HG02798 (cell line): ENCODE results near the gene TOR1B.

Source experiments
- ATAC-seq: cut with Tn5 transposase; IDR thresholded peaks from one replicate; pipeline ENCODE4 v1.9.1; 2021; ENCODE audit warnings: mild to moderate bottlenecking; ENCODE audit not compliant: unreplicated experiment, poor library complexity

The TOR1B gene

GRCh38 chr9:129838707-129839259 is 35.8 kb downstream of the TOR1B start:
- no peak for ATAC-seq

DNA sequence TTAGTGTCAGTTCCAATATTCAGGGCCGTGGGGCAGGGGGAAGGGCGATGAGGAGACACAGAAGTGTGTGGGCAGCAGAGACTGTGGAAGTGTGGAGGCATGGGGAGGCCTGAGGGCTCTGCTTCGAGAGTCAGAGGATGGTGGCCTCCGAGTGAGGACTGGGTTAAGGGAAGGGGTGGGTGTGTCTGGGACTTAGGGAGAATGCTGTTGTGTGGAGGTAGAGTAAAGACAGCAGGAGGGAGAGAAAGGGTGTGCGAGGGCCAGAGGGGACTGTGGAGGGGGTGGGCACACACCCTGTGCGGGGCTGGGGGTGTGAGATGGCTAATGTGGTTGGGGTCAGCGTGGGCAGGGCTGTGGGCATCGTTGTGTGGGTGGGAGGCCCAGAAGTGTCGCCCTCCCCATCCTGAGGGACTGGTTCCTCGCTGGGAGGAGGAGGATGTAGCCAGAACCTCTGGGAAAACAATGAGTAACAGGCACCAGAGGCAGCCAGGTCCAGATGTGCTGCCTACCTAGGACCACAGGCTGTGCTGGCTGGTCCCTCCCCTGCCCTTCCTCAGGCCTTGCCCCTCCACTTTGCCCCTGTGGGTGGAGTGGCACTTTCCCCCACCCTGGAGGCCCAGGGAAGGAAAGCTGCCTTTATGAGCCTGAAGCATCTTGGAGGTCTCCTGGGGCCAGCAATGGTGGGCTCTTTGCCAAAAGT is 36.5 kb downstream of the TOR1B start:
- ATAC-seq, result no peak

GRCh38 chr9:129840034-129840433 is 37.0 kb downstream of the TOR1B start:
- ATAC-seq, result no peak

DNA sequence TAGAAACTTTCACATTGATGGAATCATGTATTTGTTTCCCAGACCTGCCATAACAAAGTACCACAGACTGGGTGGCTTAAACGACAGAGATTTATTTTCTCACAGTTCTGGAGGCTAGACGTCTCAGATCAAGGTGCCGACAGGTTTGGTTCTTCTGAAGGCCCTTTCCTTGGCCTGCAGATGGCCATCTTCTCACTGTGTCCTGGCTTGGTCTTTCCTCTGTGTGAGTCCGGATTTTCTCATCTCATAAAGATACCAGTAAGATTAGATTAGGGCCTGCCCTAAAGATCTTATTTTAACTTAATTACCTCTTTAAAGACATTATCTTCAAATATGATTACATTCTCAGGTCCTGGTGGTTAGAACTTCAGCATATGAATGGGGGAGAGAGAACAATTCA is 38.1 kb downstream of the TOR1B start:
- no peak for ATAC-seq

- no peak for ATAC-seq
Measured at GRCh38 chr9:129845373-129845772, 42.4 kb downstream of the TOR1B start.

DNA sequence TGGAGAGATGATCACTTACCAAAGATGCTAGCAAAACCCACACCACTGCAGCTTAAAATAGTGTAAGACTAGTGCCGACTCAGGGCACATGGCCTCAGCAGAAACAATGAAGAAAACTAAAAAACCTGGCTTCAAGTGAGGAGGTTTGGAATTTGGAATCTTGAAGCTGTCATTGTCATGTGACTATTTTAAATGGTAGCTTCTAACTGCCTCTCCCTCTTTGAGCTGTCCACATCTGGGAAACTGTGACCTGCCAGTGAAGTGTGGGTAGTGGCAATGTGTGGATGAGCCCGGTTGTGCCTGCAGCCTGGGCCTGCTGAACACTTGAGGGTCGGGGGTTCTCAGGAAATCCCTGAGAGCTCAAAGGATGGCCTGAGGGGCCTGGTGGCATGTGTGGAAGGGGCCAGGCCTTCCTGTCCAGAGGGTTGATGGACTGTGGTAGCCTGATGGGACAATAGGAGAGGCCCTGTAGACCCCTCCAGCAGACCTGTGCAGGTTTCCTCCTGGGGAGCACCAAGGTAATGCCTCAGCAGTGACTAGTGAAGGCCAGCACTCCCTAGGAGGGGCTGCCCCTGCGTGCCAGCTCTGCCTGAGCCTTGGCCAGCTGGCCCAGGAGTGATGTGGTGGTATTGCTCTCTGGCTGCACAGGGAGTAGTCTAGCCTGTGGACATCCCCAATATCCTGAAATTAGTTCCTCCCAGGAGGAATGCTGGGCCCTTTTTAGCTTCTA is 45.9 kb downstream of the TOR1B start:
- ATAC-seq, result no peak

DNA sequence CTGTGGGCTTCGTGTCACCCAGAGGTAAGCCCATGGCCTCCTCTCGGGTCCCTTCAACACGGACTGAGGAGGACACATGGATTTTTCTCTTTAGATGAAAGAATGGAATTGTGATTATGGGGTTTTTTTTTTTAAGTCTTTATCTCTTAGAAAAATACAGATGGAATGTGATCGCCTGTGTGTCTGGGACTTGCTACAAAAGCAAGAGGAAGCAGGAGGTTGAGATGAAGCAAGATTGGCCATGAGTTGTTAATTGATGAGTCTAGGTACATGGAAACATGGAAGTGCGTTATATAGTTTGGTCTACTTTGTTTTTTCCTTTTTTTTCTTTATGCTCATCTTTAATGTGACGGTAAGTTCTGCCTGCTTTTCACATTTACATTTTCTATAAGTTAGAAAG is 46.9 kb downstream of the TOR1B start:
- no peak for ATAC-seq

DNA sequence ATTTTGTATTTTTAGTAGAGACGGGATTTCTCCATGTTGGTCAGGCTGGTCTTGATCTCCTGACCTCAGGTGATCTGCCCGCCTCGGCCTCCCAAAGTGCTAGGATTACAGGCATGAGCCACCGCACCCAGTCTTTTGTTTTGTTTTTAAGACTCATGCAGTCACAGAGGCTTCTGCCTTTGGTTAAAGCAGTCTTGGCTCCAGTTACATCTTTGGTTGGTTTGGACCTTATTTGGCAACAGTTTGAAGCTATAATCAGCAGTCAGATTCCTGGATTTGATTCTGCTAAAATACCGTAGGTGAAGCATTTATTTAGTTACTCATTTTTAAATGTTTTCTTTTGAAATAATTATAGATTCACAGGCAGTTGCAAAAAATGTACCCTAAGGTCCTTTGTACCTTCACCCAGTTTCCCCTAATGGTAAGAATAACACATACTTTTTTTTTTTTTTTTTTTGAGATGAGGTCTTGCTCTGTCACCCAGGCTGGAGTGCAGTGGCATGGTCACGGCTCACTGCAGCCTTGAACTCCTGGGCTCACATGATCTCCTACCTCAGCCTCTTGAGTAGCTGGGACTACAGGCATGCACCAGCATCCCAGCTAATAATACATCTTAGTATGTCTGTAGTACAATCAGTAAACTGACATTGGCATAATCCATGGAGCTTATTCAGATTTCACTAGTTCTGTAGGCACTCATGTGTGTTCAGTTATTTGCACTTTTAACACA is 48.0 kb downstream of the TOR1B start:
- no peak for ATAC-seq

DNA sequence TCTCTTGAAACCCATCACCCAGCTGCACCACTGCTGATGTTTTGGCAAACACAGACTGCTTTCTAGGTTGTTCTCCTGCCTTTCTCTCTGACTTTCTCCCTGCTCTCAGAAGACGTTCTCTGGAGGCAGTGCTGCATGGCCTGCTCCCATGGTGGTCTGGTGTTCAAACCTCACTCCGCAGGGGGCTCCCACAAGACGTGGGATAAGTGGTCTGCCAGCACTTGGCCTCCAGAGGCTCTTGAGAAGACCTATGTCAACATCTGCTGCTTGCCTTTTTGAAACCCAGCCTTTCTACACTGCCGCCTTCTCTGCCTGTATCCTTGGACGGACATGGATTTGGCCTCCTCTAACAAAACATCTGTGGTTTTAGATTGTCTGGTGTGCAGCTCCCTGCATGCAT is 48.8 kb downstream of the TOR1B start:
- ATAC-seq, result no peak

DNA sequence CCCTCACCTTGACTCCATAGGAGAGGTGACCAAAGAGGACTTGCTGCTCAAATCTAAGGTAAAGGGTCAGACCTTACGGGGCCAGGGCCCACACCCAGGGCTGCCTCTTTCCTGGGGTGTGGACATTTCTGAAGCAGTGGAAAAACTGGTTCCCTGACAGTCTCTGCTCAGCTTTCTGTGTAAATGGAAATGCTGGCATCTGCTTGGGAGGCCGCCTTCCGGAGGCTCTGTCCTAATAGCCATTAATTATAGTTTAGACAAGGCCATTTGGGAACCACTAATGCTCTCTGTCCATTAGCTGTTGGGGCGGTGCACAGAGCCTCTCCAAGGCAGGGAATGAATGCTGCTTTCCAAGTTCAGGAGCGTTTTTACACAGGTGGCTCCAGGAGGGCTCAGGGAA is 49.6 kb downstream of the TOR1B start:
- ATAC-seq, result no peak

GRCh38 chr9:129853614-129854013 is 50.6 kb downstream of the TOR1B start:
- no peak for ATAC-seq

DNA sequence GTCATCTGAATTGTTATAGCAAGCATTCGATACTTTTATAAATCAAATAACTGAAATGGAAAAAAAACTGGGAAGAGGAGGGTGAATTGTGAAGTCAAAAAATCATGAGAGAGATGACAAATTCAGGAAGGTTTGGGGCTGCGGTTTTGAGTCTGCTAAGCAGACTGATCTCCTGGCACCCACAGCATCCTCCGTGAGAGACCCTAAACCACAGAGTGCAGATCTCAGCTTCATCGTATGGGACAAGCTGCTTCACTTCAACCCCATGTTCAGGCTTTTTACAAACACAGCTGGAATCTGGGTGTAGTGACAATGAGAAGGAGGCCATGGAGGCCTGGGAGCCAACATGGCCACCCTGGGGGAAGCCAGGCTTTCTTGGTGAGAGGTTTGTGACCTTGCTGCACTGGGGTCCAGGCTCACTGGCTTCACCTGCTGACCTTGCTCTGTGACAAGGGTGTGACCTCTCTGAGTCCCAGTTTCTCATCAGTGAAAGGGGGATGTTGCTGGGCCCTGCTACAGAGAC is 51.7 kb downstream of the TOR1B start:
- ATAC-seq, result no peak

DNA sequence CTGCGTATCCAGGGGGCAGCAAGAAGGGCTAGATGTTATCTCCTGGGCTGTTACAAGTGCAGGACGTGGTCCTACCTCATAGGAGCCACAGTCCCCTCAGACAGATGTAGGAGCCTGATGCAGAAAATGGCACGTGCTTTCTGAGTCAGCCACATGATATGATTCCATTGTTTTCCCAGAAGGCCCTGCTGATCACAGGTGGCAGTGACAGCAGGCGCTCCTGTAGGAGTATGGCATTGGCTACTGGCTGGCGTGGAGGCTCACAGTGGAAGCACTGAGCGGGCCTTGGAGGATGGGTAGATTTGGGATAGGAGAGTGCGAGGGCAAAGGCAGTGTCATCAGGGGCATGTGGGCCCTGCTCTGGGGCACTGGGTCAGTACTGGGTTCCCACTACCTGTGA is 54.2 kb downstream of the TOR1B start:
- ATAC-seq, result no peak

- no peak for ATAC-seq
Measured at GRCh38 chr9:129858167-129858962, 55.4 kb downstream of the TOR1B start.
